Renal pelvis (tissue), 4 donors: ENCODE measurements around the gene MAP3K7CL. TPM values are rescaled to one million over a fixed set of nuclear protein-coding genes. Genes with fewer than 3 reads are reported as not detected.
"Not testable (repeated sequence)": the region's sequence is repeated elsewhere in the genome, so short reads cannot be mapped to it uniquely, and the experiment has no call there.

Experiments used
- DNase-seq: peaks from one replicate; pipeline ENCODE4 v3.0.0-alpha.2; 2013
- polyA plus RNA-seq, 3 donors: library from polyadenylated mRNA; unstranded; fragments of 120-200 nt; gene quantifications; one replicate each; pipeline ENCODE4 v1.2.1, GENCODE V29; 2013; ENCODE audit not compliant: insufficient read length in 3 of 3

MAP3K7CL gene
- polyA plus RNA-seq, 3 donors, result 5.5 to 7.0 (median 6.4) TPM

GRCh38 chr21:29166323-29166722 is 35.9 kb downstream of the MAP3K7CL start:
- DNase-seq, result no peak

GRCh38 chr21:29166853-29167252 is 36.4 kb downstream of the MAP3K7CL start:
- DNase-seq, result no peak

- DNase-seq, result not testable (repeated sequence)
Observed at GRCh38 chr21:29167481-29167880, 37.0 kb downstream of the MAP3K7CL start.

GRCh38 chr21:29168891-29169315 is 38.5 kb downstream of the MAP3K7CL start:
- DNase-seq, result no peak

- DNase-seq, result no peak
Observed at GRCh38 chr21:29170944-29171343, 40.5 kb downstream of the MAP3K7CL start.

- no peak for DNase-seq
Observed at GRCh38 chr21:29172282-29172681, 41.8 kb downstream of the MAP3K7CL start.

- no peak for DNase-seq
Observed at GRCh38 chr21:29174607-29175013, 44.2 kb downstream of the MAP3K7CL start.

GRCh38 chr21:29175408-29176134 is 45.1 kb downstream of the MAP3K7CL start:
- peak; percentile 55 for DNase-seq

GRCh38 chr21:29176471-29177120 is 46.2 kb downstream of the MAP3K7CL start:
- DNase-seq, result no peak

- DNase-seq, result no peak
Observed at GRCh38 chr21:29177800-29178199, 47.4 kb downstream of the MAP3K7CL start.

- DNase-seq, result no peak
Observed at GRCh38 chr21:29178926-29179325, 48.5 kb downstream of the MAP3K7CL start.

GRCh38 chr21:29179503-29179902 is 49.1 kb downstream of the MAP3K7CL start:
- no peak for DNase-seq

- no peak for DNase-seq
Observed at GRCh38 chr21:29181799-29182470, 51.5 kb downstream of the MAP3K7CL start.

- DNase-seq, result no peak
Observed at GRCh38 chr21:29182691-29183092, 52.2 kb downstream of the MAP3K7CL start.

GRCh38 chr21:29184037-29184436 is 53.6 kb downstream of the MAP3K7CL start:
- no peak for DNase-seq

GRCh38 chr21:29185172-29185571 is 54.7 kb downstream of the MAP3K7CL start:
- no peak for DNase-seq

- no peak for DNase-seq
Observed at GRCh38 chr21:29185633-29186032, 55.2 kb downstream of the MAP3K7CL start.

GRCh38 chr21:29186246-29186645 is 55.8 kb downstream of the MAP3K7CL start:
- DNase-seq, result no peak

- no peak for DNase-seq
Observed at GRCh38 chr21:29187944-29188343, 57.5 kb downstream of the MAP3K7CL start.

- no peak for DNase-seq
Observed at GRCh38 chr21:29189353-29189752, 58.9 kb downstream of the MAP3K7CL start.

GRCh38 chr21:29190923-29191331 is 60.5 kb downstream of the MAP3K7CL start:
- no peak for DNase-seq

- DNase-seq, result no peak
Observed at GRCh38 chr21:29193072-29193471, 62.6 kb downstream of the MAP3K7CL start.

- DNase-seq, result no peak
Observed at GRCh38 chr21:29193901-29194300, 63.5 kb downstream of the MAP3K7CL start.
